NCI-H1092 (cell line): Measurements from ENCODE around the gene UBE2Z.

ENCODE experiments used
- DNase-seq: peaks from one replicate; lab custom pipeline; 2025; lab: John Stamatoyannopoulos, UW

UBE2Z gene

DNA sequence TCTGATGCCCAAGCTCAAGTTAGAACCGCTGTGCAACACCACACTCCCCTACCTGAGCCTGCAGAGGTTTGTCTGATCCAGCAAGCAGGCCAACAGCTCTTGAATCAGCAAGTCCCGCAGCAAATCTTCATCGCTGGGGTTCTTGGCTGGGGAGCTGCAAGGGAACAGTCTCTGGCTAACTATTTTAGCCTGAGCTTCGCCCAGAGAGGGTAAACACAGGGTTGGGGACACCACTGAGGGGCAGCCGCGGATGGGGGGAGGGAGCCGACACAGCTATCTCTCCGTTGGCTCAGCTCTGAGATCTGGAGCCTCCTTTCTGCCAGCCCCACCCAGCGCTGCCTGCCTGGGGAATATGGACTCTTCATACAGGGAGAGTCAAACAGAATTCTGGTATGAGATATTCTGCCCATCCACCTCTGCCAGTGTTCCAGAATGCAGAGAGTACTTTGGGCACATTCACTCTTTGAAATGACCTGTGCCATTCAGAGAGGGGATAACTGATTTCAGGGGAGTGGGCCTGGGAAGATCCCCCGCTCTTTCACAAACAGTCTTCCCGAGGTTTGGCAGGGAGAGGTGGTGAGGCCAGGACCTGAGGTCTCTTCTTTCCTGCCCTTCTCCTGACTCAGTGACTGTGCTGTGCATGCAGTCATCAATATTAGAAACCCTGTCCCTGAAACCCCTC, 52.8 kb downstream of the UBE2Z start:
- DNase-seq = no peak

DNA sequence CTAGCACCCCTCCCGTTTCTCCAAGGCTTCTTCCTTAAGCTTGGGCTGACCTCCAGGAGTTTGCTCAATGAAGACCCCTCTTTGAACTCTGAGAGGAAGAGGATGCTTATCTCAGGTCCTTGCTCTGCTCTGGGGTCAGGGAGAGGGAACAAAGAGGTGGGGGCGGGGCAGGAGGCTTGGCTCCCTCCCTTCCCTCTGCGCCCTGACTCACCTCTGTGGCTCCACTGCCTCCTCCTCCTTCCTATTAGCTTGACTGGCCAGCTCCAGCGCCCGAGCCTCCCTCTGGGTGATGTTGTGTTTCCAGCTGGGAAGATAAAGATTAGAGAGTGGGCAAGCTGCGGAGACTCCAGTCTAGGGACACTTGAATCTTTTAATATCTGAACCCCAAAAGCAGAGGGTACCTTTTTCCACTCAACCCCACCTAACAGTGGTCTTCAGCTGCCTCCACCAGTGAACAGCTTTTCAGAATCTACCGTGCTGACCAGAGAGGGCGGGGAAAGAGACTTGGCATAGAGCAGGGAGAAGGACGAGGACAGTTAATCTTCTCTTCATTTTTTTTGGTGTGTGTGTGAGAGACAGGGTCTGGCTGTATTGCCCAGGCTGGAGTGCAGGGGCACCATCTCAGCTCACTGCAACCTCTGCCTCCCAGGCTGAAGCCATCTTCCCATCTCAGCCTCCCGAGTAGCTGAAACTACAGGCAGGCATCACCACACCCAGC, 53.5 kb downstream of the UBE2Z start:
- DNase-seq = no peak

DNA sequence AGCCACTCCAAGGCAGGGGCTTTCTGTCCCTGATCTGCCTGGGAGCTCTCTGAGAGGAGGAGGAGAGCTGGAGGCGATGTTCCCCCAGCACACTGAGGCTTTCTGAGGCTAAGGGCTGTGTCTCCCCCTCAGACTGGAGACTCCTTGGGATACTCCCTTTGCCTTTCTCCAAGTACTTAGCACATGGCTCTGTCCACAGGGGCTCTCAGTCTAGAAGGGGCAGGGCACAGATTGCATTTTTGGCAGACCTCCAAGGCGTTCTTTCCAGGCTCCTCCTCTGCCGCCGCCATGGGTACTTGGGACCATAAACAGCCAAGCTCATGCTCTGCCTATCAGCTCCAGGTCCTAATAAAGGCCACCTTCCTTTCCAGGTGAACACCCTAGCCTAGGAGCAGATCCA, 62.0 kb downstream of the UBE2Z start:
- DNase-seq = no peak

DNA sequence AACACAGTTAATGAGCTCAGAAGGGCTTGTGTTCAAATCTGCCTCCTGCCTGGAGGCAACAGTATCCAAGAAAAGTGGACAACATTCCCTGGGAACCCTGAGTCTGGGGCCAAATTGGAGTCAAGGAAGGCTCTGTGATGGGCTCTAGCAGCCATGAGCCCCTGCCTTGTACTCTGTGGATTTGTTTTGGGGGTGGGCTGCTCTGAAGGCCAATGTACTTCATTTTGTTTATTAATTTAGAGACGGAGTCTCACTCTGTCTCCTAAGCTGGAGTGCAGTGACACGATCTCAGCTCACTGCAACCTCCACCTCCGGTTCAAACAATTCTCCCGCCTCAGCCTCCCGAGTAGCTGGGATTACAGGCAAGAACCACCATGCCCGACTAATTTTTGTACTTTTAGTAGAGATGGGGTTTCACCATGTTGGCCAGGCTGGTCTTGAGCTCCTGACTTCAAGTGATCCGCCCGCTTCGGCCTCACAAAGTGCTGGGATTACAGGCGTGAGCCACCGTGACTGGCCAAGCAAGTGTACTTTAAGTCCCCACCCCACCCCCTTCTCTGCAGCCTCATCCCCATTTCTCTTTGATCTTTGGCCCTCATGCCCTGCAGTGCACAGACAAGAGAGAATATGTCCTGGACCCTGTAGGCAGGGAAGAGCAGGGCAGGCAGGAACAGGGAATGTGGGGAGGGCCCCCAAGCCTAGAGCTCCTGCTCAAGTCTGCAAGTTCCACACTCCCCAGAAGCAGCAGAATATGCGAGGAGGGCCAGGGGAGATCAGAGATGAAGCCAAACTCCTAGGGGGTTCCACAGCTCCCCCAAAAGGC, 62.9 kb downstream of the UBE2Z start:
- no peak for DNase-seq

DNA sequence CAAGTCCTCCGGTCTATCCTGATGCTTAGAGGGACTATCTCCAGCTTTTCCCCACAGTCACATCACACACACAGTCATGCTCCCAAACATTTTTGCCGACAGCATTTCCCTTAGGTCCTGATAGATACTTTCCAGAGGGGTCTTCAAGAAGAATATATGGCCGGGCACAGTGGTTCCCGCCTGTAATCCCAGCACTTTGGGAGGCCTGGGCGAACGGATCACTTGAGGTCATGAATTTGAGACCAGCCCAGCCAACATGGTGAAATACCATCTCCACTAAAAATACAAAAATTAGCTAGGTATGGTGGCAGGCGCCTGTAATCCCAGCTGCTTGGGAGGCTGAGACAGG, 64.5 kb downstream of the UBE2Z start:
- no peak for DNase-seq

DNA sequence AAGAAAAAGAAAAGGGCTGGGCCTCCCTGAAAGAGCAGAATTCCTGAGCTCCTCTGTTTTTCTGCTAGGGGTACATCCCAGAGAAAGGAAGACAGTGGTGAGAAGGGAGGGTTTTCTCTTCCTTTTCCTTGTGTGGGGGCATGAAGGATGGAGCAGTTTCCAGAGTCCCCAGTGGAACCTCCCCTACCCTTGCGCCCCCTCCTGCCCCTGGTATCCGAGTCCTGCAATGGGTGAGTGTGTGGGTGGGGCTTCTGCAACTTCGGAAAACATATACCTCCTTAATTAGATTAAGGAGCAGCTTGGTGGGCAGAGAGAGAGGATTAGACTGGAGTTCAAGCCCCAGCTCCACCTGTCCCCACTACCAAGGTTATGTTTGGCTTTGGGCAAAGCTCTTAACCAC, 65.6 kb downstream of the UBE2Z start:
- no peak for DNase-seq
